ENCODE data around the gene TLE6. TPM values are rescaled to one million over a fixed set of nuclear protein-coding genes. Genes with fewer than 3 reads are reported as not detected.

TLE6 gene
- total and polyA plus RNA-seq, 2 of the 8 experiments (the other 6 are each of a cell fraction or from before 2014, with no cell fraction given) = 2.5 to 2.9 TPM

- TF ChIP-seq ATF3 (IDR thresholded peaks at IDR 0.05; ENCODE audit: insufficient read depth, low read depth, low read length) (no peak), CEBPB (IDR thresholded peaks at IDR 0.05; ENCODE audit: low read depth, low read length) (no peak), RAD21 (IDR thresholded peaks at IDR 0.05 in 1 of 2, conservative IDR thresholded peaks at IDR 0.05 in 1 of 2; ENCODE audit: low read depth in 2 of 2, low read length in 2 of 2) (no peak), KDM4A (IDR thresholded peaks at IDR 0.05; ENCODE audit: low read depth, low read length, severe bottlenecking) (peak; percentile 47), SP4 (IDR thresholded peaks at IDR 0.05; ENCODE audit: low read length) (peak; percentile 75), FOSL1 (IDR thresholded peaks at IDR 0.05; ENCODE audit: insufficient read depth, low read depth, low read length) (no peak), KDM5A (IDR thresholded peaks at IDR 0.05; ENCODE audit: low read length) (no peak), TEAD4 (IDR thresholded peaks at IDR 0.05; ENCODE audit: low read depth, low read length) (no peak), RFX5 (IDR thresholded peaks at IDR 0.05; ENCODE audit: borderline replicate concordance, low read depth, low read length) (no peak), POLR2AphosphoS5 (IDR thresholded peaks at IDR 0.05; ENCODE audit: low read depth, low read length) (no peak), SP2 (IDR thresholded peaks at IDR 0.05; ENCODE audit: low read length) (no peak), USF2 (IDR thresholded peaks at IDR 0.05; ENCODE audit: low read length) (peak; percentile 9; the same call in 1 of the 2 replicates), CTCF (IDR thresholded peaks at IDR 0.05; ENCODE audit: control extremely low read depth in 1 of 3, insufficient read depth in 1 of 3, low read depth in 1 of 3, low read length in 3 of 3) (no peak)
These were observed 58.3 kb downstream of the TLE6 start (continued) for GRCh38 chr19:3035542-3036118.
